OCI-LY7 (cell line): ENCODE data around the gene GALNTL6. TPM values are rescaled to one million over a fixed set of nuclear protein-coding genes. Genes with fewer than 3 reads are reported as not detected.

Experiments used
- BruUV-seq: library from RNA; stranded (reverse); fragments of 400-500 nt; replicated peaks from 2 replicates; lab custom pipeline; 2021; lab: Mats Ljungman, UMichigan
- CTCF ChIA-PET: fragments of 300-600 bp; sonication (Branson Sonifier 250); formaldehyde crosslinking; loops from one replicate; lab custom pipeline; 2022; ENCODE audit warnings: antibody characterized with exemption; ENCODE audit not compliant: unreplicated experiment; lab: Charles Lee
- POLR2A ChIA-PET: fragments of 300-600 bp; sonication (Branson Sonifier 250); formaldehyde crosslinking; loops from one replicate; lab custom pipeline; 2022; ENCODE audit warnings: antibody characterized with exemption; lab: Charles Lee
- DNase-seq: peaks from one replicate; pipeline ENCODE4 v3.0.0-alpha.2; 2015; ENCODE audit warnings: low spot score
- H2AFZ ChIP-seq: fragments of 200-600 bp; sonication (generic), shearing (Covaris generic); 2 replicates; pipeline ENCODE4 v1.6.1; 2014; ENCODE audit warnings: mild to moderate bottlenecking, antibody characterized with exemption, low read length, moderate library complexity
- H3K27ac ChIP-seq: fragments of 200-600 bp; sonication (generic); 2 replicates; pipeline ENCODE4 v1.5.1; 2014; ENCODE audit warnings: mixed run types, low read depth, mild to moderate bottlenecking, moderate library complexity, low read length, inconsistent platforms; ENCODE audit not compliant: poor library complexity, severe bottlenecking
- H3K36me3 ChIP-seq: fragments of 200-600 bp; sonication (generic); 2 replicates; pipeline ENCODE4 v1.6.1; 2014; ENCODE audit warnings: mild to moderate bottlenecking, antibody characterized with exemption, low read length, moderate library complexity, mixed read lengths; ENCODE audit not compliant: insufficient read depth
- H3K4me1 ChIP-seq: fragments of 200-600 bp; sonication (generic); 2 replicates; pipeline ENCODE4 v1.5.1; 2014; ENCODE audit warnings: mild to moderate bottlenecking, low read length; ENCODE audit not compliant: insufficient read depth, poor library complexity, severe bottlenecking
- H3K4me2 ChIP-seq: fragments of 200-600 bp; sonication (generic); 2 replicates; pipeline ENCODE4 v1.6.1; 2014; ENCODE audit warnings: mild to moderate bottlenecking, low read length
- H3K4me3 ChIP-seq: fragments of 200-600 bp; sonication (generic); 2 replicates; pipeline ENCODE4 v1.5.1; 2014; ENCODE audit warnings: mild to moderate bottlenecking, low read depth, low read length; ENCODE audit not compliant: poor library complexity, severe bottlenecking
- H3K79me2 ChIP-seq: fragments of 200-600 bp; sonication (generic); 2 replicates; pipeline ENCODE4 v1.6.1; 2016; ENCODE audit warnings: low read depth, mild to moderate bottlenecking, low read length, moderate library complexity, mixed read lengths; ENCODE audit not compliant: insufficient read depth
- H3K9me2 ChIP-seq: fragments of 200-600 bp; sonication (generic); 2 replicates; pipeline ENCODE4 v1.6.1; 2016; ENCODE audit warnings: mild to moderate bottlenecking, low read length, mixed read lengths; ENCODE audit not compliant: insufficient read depth
- H3K9me3 ChIP-seq: fragments of 200-600 bp; sonication (generic); 2 replicates; pipeline ENCODE4 v1.6.1; 2014; ENCODE audit warnings: mild to moderate bottlenecking, mixed run types, low read length, mixed read lengths
- H4K20me1 ChIP-seq: fragments of 200-600 bp; sonication (generic); 2 replicates; pipeline ENCODE4 v1.6.1; 2014; ENCODE audit warnings: mild to moderate bottlenecking, antibody characterized with exemption, low read length, moderate library complexity, mixed read lengths; ENCODE audit not compliant: insufficient read depth
- CTCF ChIP-seq: fragments of 200-600 bp; sonication (generic); conservative IDR thresholded peaks from 2 replicates; pipeline ENCODE4 v1.5.1; 2014; ENCODE audit warnings: mild to moderate bottlenecking, antibody characterized with exemption, low read length, moderate library complexity, mixed read lengths
- EZH2phosphoT487 ChIP-seq: fragments of 200-600 bp; sonication (generic); IDR thresholded peaks from 2 replicates; pipeline ENCODE4 v1.6.1; 2018; ENCODE audit warnings: low read depth, borderline replicate concordance, mild to moderate bottlenecking, mixed run types, antibody characterized with exemption, low read length, moderate library complexity, mixed read lengths
- intact Hi-C: fragments of 100-400 bp; cut with micrococcal nuclease; formaldehyde crosslinking; loops from one replicate; pipeline ENCODE4 v1.10.0; 2022; ENCODE audit not compliant: unreplicated experiment
- total RNA-seq, 2 experiments: library from RNA; depleted of rRNA in 1 of 2; stranded (reverse); fragments of >200 nt in 1 of 2; shearing (Covaris generic) in 1 of 2; gene quantifications; 2 replicates each; pipeline ENCODE4 v1.2.3, GENCODE V29; 2014 to 2022

GALNTL6 gene
- total RNA-seq, 2 experiments from 2014 or later: not detected

GRCh38 chr4:172157946-172158345 lies 344.7 kb downstream of the GALNTL6 start:
- H3K4me2 ChIP-seq: no peak overlapping the region
- H3K79me2 ChIP-seq: no peaks in the 10 kb centered on the region
- no peaks in the 10 kb centered on the region for H3K36me3 ChIP-seq
- H2AFZ ChIP-seq: no peak overlapping the region
- H4K20me1 ChIP-seq: no peaks in the 10 kb centered on the region
- intact Hi-C loops: no loop called here
- H3K4me3 ChIP-seq: no peak overlapping the region
- no peaks in the 10 kb centered on the region for H3K9me3 ChIP-seq
- no peak overlapping the region for H3K27ac ChIP-seq
- H3K4me1 ChIP-seq: no peaks in the 10 kb centered on the region
- TF ChIP-seq EZH2phosphoT487: no peak
- TF ChIP-seq CTCF: 0 out of 2 replicates have a peak, but pooled peaks have one; percentile 14
- ChIA-PET POLR2A (interaction anchor here (0.6 to 0.7 kb wide), 2 partner anchors 309 to 669 kb away, joined by 3 read pairs; no protein-coding TSS in a partner anchor), CTCF (no interaction called here)
- DNase-seq: no peak
- BruUV-seq: no TSS peak
- H3K9me2 ChIP-seq: no peaks in the 10 kb centered on the region

- Histone ChIP-seq H3K4me3 (no peak overlapping the region), H4K20me1 (no peaks in the 10 kb centered on the region), H3K4me2 (no peak overlapping the region), H3K9me2 (no peaks in the 10 kb centered on the region), H3K9me3 (no peaks in the 10 kb centered on the region), H2AFZ (no peak overlapping the region), H3K27ac (no peak overlapping the region), H3K36me3 (no peaks in the 10 kb centered on the region), H3K4me1 (no peaks in the 10 kb centered on the region), H3K79me2 (no peaks in the 10 kb centered on the region)
- DNase-seq: no peak
- no peak for TF ChIP-seq EZH2phosphoT487
- no peak for TF ChIP-seq CTCF
- no TSS peak for BruUV-seq
- CTCF ChIA-PET: no interaction called here
- intact Hi-C loops: no loop called here
- POLR2A ChIA-PET: interaction anchor here (0.9 kb wide), 1 partner anchor 659 kb away, joined by 3 read pairs; no protein-coding TSS in a partner anchor
Measured at GRCh38 chr4:172163215-172163614, 350.0 kb downstream of the GALNTL6 start.

- H3K4me2 ChIP-seq: no peak overlapping the region
- no peak overlapping the region for H3K27ac ChIP-seq
- no peaks in the 10 kb centered on the region for H3K79me2 ChIP-seq
- H3K36me3 ChIP-seq: no peaks in the 10 kb centered on the region
- no peaks in the 10 kb centered on the region for H3K9me2 ChIP-seq
- H2AFZ ChIP-seq: no peak overlapping the region
- no peak overlapping the region for H3K4me3 ChIP-seq
- H3K4me1 ChIP-seq: no peaks in the 10 kb centered on the region
- intact Hi-C loops: no loop called here
- TF ChIP-seq CTCF (no peak), EZH2phosphoT487 (no peak)
- POLR2A ChIA-PET: no interaction called here
- no TSS peak for BruUV-seq
- no peaks in the 10 kb centered on the region for H4K20me1 ChIP-seq
- CTCF ChIA-PET: no interaction called here
- no peak for DNase-seq
- H3K9me3 ChIP-seq: no peaks in the 10 kb centered on the region
Measured at GRCh38 chr4:172168888-172169287, 355.7 kb downstream of the GALNTL6 start.
